Retinal pigment epithelial cell (primary cell): ENCODE data around the gene ZNF526.
A peak's percentile ranks its signal among the peaks of the same experiment; 100 is the strongest.

ENCODE experiments used
- DNase-seq: peaks from one replicate; pipeline ENCODE4 v3.0.0-alpha.2; 2010; ENCODE audit warnings: low read depth
- H3K4me3 ChIP-seq: 2 replicates; pipeline ENCODE4 v1.5.1; 2011; ENCODE audit warnings: mild to moderate bottlenecking, low read length, control low read depth, moderate library complexity
- CTCF ChIP-seq: conservative IDR thresholded peaks from 2 replicates; pipeline ENCODE4 v1.5.1; 2011; ENCODE audit warnings: low read depth, low read length, control low read depth, inconsistent platforms

Gene ZNF526

GRCh38 chr19:42202290-42202880 is 17.7 kb upstream of the ZNF526 start:
- H3K4me3 ChIP-seq, result no peak overlapping the region
- DNase-seq, result no peak
- TF ChIP-seq CTCF, result no peak

- TF ChIP-seq CTCF, result no peak
- H3K4me3 ChIP-seq, result no peak overlapping the region
- no peak for DNase-seq
These were observed 16.4 kb upstream of the ZNF526 start for GRCh38 chr19:42203700-42204099.

- no peak for DNase-seq
- no peak for TF ChIP-seq CTCF
- H3K4me3 ChIP-seq, result no peak overlapping the region
These were observed 15.4 kb upstream of the ZNF526 start for GRCh38 chr19:42204664-42205063.

- no peak for TF ChIP-seq CTCF
- no peak overlapping the region for H3K4me3 ChIP-seq
- DNase-seq, result no peak
These were observed 13.0 kb upstream of the ZNF526 start for GRCh38 chr19:42206871-42207755.

GRCh38 chr19:42207767-42208271 is 12.3 kb upstream of the ZNF526 start:
- no peak overlapping the region for H3K4me3 ChIP-seq
- DNase-seq, result peak; percentile 31
- no peak for TF ChIP-seq CTCF

GRCh38 chr19:42208612-42209011 is 11.5 kb upstream of the ZNF526 start:
- no peak overlapping the region for H3K4me3 ChIP-seq
- DNase-seq, result no peak
- no peak for TF ChIP-seq CTCF
